ENCODE data around the gene BAIAP2.

The BAIAP2 gene

GRCh38 chr17:81037798-81038733 lies 3.1 kb downstream of the BAIAP2 start:
- DNase-seq = no peak

- no peak for DNase-seq
Observed at GRCh38 chr17:81039096-81039495, 4.1 kb downstream of the BAIAP2 start.

- no peak for DNase-seq
Observed at GRCh38 chr17:81039854-81040758, 5.2 kb downstream of the BAIAP2 start.

GRCh38 chr17:81040791-81041337 lies 5.9 kb downstream of the BAIAP2 start:
- no peak for DNase-seq

- DNase-seq = no peak
Observed at GRCh38 chr17:81042606-81043005, 7.7 kb downstream of the BAIAP2 start.

- DNase-seq = no peak
Observed at GRCh38 chr17:81043319-81043724, 8.4 kb downstream of the BAIAP2 start.

- DNase-seq = no peak
Observed at GRCh38 chr17:81043725-81044427, 8.9 kb downstream of the BAIAP2 start.

GRCh38 chr17:81044428-81044763 lies 9.4 kb downstream of the BAIAP2 start:
- no peak for DNase-seq

- no peak for DNase-seq
Observed at GRCh38 chr17:81044764-81045589, 10.0 kb downstream of the BAIAP2 start.

GRCh38 chr17:81045590-81046095 lies 10.7 kb downstream of the BAIAP2 start:
- DNase-seq = no peak

- DNase-seq = no peak
Observed at GRCh38 chr17:81046132-81046769, 11.3 kb downstream of the BAIAP2 start.

GRCh38 chr17:81046770-81047359 lies 11.9 kb downstream of the BAIAP2 start:
- no peak for DNase-seq

- DNase-seq = no peak
Observed at GRCh38 chr17:81048827-81049371, 13.9 kb downstream of the BAIAP2 start.

- no peak for DNase-seq
Observed at GRCh38 chr17:81049372-81049911, 14.5 kb downstream of the BAIAP2 start.

- DNase-seq = no peak
Observed at GRCh38 chr17:81049973-81050551, 15.1 kb downstream of the BAIAP2 start.

- DNase-seq = no peak
Observed at GRCh38 chr17:81050645-81051625, 16.0 kb downstream of the BAIAP2 start.

GRCh38 chr17:81052199-81052997 lies 17.4 kb downstream of the BAIAP2 start:
- DNase-seq = no peak
